MM.1S (cell line): Measurements from ENCODE around the gene PAK2.

ENCODE experiments used
- DNase-seq: peaks from one replicate; pipeline ENCODE4 v3.0.0-alpha.2; 2015
- H2AFZ ChIP-seq: fragments of 300-600 bp; sonication (generic); 2 replicates; pipeline ENCODE4 v1.6.0; 2016; ENCODE audit warnings: antibody characterized with exemption, low read length
- H3F3A ChIP-seq: fragments of 300-600 bp; sonication (generic); 2 replicates; pipeline ENCODE4 v1.6.1; 2016; ENCODE audit warnings: mild to moderate bottlenecking, antibody characterized with exemption, low read length, moderate library complexity, mixed read lengths; ENCODE audit not compliant: insufficient read depth
- H3K27ac ChIP-seq: fragments of 300-600 bp; sonication (generic); 2 replicates; pipeline ENCODE4 v1.5.1; 2016; ENCODE audit warnings: mild to moderate bottlenecking, low read length
- H3K27me3 ChIP-seq: fragments of 300-600 bp; sonication (generic); replicated peaks from 2 replicates; pipeline ENCODE4 v1.6.0; 2016; ENCODE audit warnings: low read length; ENCODE audit not compliant: insufficient read depth
- H3K36me3 ChIP-seq: fragments of 300-600 bp; sonication (generic); replicated peaks from 2 replicates; pipeline ENCODE4 v1.6.1; 2016; ENCODE audit warnings: mild to moderate bottlenecking, low read length, mixed read lengths; ENCODE audit not compliant: insufficient read depth
- H3K4me1 ChIP-seq: fragments of 300-600 bp; sonication (generic); 2 replicates; pipeline ENCODE4 v1.6.1; 2016; ENCODE audit warnings: low read length, mixed read lengths
- H3K4me2 ChIP-seq: fragments of 300-600 bp; sonication (generic); 2 replicates; pipeline ENCODE4 v1.6.0; 2016; ENCODE audit warnings: low read depth, low read length
- H3K4me3 ChIP-seq: fragments of 300-600 bp; sonication (generic); 2 replicates; pipeline ENCODE4 v1.5.1; 2016; ENCODE audit warnings: low read length, mixed read lengths
- H3K79me2 ChIP-seq: fragments of 300-600 bp; sonication (generic); 2 replicates; pipeline ENCODE4 v1.6.1; 2016; ENCODE audit warnings: mixed run types, low read length, mixed read lengths
- H3K9ac ChIP-seq: fragments of 300-600 bp; sonication (generic); 2 replicates; pipeline ENCODE4 v1.6.1; 2016; ENCODE audit warnings: low read length, mixed read lengths
- H3K9me2 ChIP-seq: fragments of 300-600 bp; sonication (generic); replicated peaks from 2 replicates; pipeline ENCODE4 v1.6.1; 2016; ENCODE audit warnings: mild to moderate bottlenecking, low read length, mixed read lengths; ENCODE audit not compliant: insufficient read depth
- H3K9me3 ChIP-seq: fragments of 300-600 bp; sonication (generic); replicated peaks from 2 replicates; pipeline ENCODE4 v1.6.1; 2016; ENCODE audit warnings: mild to moderate bottlenecking, low read length, mixed read lengths; ENCODE audit not compliant: insufficient read depth
- H4K20me1 ChIP-seq: fragments of 300-600 bp; sonication (generic); 2 replicates; pipeline ENCODE4 v1.6.1; 2016; ENCODE audit warnings: mild to moderate bottlenecking, low read length, moderate library complexity, mixed read lengths; ENCODE audit not compliant: insufficient read depth
- CTCF ChIP-seq: fragments of 300-600 bp; sonication (generic); IDR thresholded peaks from 2 replicates; pipeline ENCODE4 v1.5.1; 2016; ENCODE audit warnings: antibody characterized with exemption, low read length, mixed read lengths
- EZH2 ChIP-seq: fragments of 300-600 bp; sonication (generic); optimal IDR thresholded peaks from 2 replicates; pipeline ENCODE3; 2017; ENCODE audit warnings: low read depth, mild to moderate bottlenecking, antibody characterized with exemption, low read length, mixed read lengths
- EZH2phosphoT487 ChIP-seq: fragments of 300-600 bp; sonication (generic); IDR thresholded peaks from 2 replicates; pipeline ENCODE4 v1.6.1; 2018; ENCODE audit warnings: antibody characterized with exemption, low read length

PAK2 gene

GRCh38 chr3:196800742-196801434 lies 61.2 kb downstream of the PAK2 start:
- no peak overlapping the region for H3K9ac ChIP-seq
- TF ChIP-seq CTCF (no peak), EZH2phosphoT487 (no peak), EZH2 (no peak)
- peaks cover 37% of the 10 kb centered on the region for H3K79me2 ChIP-seq
- no peak overlapping the region for H3K4me3 ChIP-seq
- no peaks in the 10 kb centered on the region for H3K9me2 ChIP-seq
- H3K9me3 ChIP-seq = no peaks in the 10 kb centered on the region
- DNase-seq = no peak
- H3K4me2 ChIP-seq = no peak overlapping the region
- no peaks in the 10 kb centered on the region; the same call in 1 of the 2 replicates for H4K20me1 ChIP-seq
- H3K27me3 ChIP-seq = no peaks in the 10 kb centered on the region
- no peaks in the 10 kb centered on the region for H3K4me1 ChIP-seq
- H2AFZ ChIP-seq = no peak overlapping the region
- no peaks in the 10 kb centered on the region; the same call in 1 of the 2 replicates for H3K36me3 ChIP-seq
- H3F3A ChIP-seq = no peaks in the 10 kb centered on the region
- H3K27ac ChIP-seq = no peak overlapping the region

- Histone ChIP-seq H3K79me2 (peaks cover 20% of the 10 kb centered on the region), H3K4me2 (no peak overlapping the region), H3K36me3 (peaks cover 11% of the 10 kb centered on the region; the same call in 1 of the 2 replicates), H2AFZ (no peak overlapping the region), H3K9me2 (no peaks in the 10 kb centered on the region), H3F3A (no peaks in the 10 kb centered on the region), H3K9me3 (no peaks in the 10 kb centered on the region), H3K4me1 (no peaks in the 10 kb centered on the region), H3K27ac (no peak overlapping the region), H3K27me3 (no peaks in the 10 kb centered on the region), H3K4me3 (no peak overlapping the region), H3K9ac (no peak overlapping the region), H4K20me1 (no peaks in the 10 kb centered on the region)
- no peak for DNase-seq
- TF ChIP-seq CTCF = no peak
- TF ChIP-seq EZH2phosphoT487 = no peak
- no peak for TF ChIP-seq EZH2
Observed at GRCh38 chr3:196803891-196804468, 64.3 kb downstream of the PAK2 start.

GRCh38 chr3:196804773-196805172 lies 65.1 kb downstream of the PAK2 start:
- H3K9ac ChIP-seq = no peak overlapping the region
- H3K4me1 ChIP-seq = no peaks in the 10 kb centered on the region
- no peak overlapping the region for H3K4me3 ChIP-seq
- no peak overlapping the region for H3K4me2 ChIP-seq
- TF ChIP-seq CTCF = no peak
- TF ChIP-seq EZH2phosphoT487 = no peak
- no peak for TF ChIP-seq EZH2
- H3K27ac ChIP-seq = no peak overlapping the region
- no peaks in the 10 kb centered on the region for H3K9me3 ChIP-seq
- H3K79me2 ChIP-seq = peaks cover 12% of the 10 kb centered on the region
- peaks cover 14% of the 10 kb centered on the region; the same call in 1 of the 2 replicates for H3K36me3 ChIP-seq
- H2AFZ ChIP-seq = no peak overlapping the region
- peaks cover 4% of the 10 kb centered on the region; the same call in 1 of the 2 replicates for H3F3A ChIP-seq
- H3K9me2 ChIP-seq = no peaks in the 10 kb centered on the region
- no peaks in the 10 kb centered on the region for H3K27me3 ChIP-seq
- no peaks in the 10 kb centered on the region for H4K20me1 ChIP-seq
- no peak for DNase-seq
